ENCODE data around the gene PCSK5.

GRCh38 chr9:75939536-75940111, 49.2 kb downstream of the PCSK5 start:
- TF ChIP-seq CTCF (IDR thresholded peaks at IDR 0.05): no peak
- TF ChIP-seq EZH2 (IDR thresholded peaks at IDR 0.05; ENCODE audit: borderline replicate concordance, insufficient read depth, low read depth, low read length, poor library complexity, severe bottlenecking): no peak
